Caki2 (cell line): ENCODE data around the gene CCDC9B. TPM values are rescaled to one million over a fixed set of nuclear protein-coding genes. Genes with fewer than 3 reads are reported as not detected.

Experiments
- DNase-seq: peaks from one replicate; pipeline ENCODE4 v3.0.0-alpha.2; 2015; ENCODE audit warnings: low read depth
- in situ Hi-C: cut with HindIII; loops from 2 replicates; pipeline ENCODE4 v1.10.0; 2016; ENCODE audit warnings: low sequenced_read_pairs, low pct_unique_long_range_greater_than_20kb, mixed read lengths
- total RNA-seq: library from RNA; depleted of rRNA; stranded (reverse); fragments of >200 nt; shearing (Covaris generic); gene quantifications from 2 replicates; pipeline ENCODE4 v1.2.3, GENCODE V29; 2014; ENCODE audit warnings: low replicate concordance; rRNA removed

CCDC9B gene
- 10.1 and 35.3 TPM in 2 replicates for total RNA-seq

- peak; percentile 79 for DNase-seq
- in situ Hi-C loops: no loop called here
Measured at GRCh38 chr15:40340740-40341400, at the start of gene CCDC9B. CCDC9B (minus strand) TSS chr15:40340939; CDS start chr15:40340819, 120 bp downstream.

DNA sequence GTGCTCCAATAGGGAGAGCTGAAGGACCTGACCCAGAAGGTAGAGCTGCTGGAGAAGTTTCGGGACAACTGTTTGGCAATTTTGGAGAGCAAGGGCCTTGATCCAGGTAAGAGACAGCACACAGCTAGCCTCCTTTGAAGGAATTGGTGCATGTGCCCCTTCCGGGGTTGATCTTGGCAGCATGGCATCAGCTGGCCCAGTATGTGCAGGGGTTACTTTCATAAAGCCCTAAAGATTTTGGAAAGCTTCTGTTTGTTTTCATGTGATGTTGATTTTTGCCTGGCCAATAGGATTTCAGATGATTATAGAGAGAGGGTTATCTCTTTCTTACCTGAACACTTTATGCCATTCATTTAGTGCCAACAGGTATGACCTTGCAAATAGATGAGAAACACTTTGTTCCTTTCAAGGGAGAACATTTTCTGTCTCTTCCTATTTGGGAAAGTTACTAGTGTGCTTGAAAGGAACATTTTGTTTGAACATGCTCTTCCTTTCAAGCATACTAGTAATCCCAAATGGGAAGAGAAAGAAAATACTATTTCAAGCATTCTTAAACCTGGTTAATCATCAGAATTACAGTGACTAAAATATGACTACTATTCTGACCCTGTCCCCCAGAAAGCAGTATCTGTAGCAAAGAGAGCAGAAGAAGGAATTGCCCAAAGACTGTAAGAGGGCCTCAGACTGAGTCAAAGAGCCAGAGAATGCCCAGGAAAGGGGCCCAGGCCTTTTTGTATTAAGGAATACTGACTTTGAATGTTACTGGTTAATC lies 49.3 kb upstream of the CCDC9B start:
- in situ Hi-C loops: no loop called here
- DNase-seq: no peak

DNA sequence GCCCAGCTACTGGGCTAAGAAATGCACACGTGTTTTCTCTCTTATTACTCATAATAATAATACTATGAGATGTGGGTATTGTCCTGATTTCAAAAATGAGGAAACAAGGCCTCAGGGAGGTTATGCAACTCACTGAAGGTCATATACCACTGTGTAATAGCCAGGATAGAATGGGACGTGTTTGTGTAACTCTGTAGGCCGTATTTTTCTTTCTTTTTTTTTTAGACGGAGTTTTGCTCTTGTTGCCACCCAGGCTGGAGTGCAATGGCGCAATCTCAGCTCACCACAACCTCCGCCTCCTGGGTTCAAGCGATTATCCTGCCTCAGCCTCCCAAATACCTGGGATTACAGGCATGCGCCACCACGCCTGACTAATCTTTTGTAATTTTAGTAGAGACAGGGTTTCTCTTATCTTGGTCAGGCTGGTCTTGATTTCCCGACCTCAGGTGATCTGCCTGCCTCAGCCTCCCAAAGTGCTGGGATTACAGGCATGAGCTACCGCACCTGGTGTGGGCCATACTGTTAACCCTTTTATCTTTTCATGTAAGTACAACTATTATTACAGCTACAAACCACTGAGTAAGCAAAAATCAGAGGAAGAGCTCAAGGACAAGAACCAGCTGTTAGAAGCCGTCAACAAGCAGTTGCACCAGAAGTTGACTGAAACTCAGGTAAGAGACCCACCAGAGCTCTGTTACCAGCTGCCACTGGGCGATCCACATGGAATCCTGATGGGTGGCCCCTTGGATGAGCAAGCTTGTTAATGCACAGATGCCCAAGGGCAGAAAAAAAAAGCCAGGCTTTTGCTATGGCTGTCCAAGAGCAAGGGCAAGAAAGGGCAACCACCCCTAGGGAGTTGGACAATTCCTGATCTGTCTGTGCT lies 48.4 kb upstream of the CCDC9B start:
- no peak for DNase-seq
- in situ Hi-C loops: no loop called here

GRCh38 chr15:40386480-40386879 lies 45.7 kb upstream of the CCDC9B start:
- no peak for DNase-seq
- in situ Hi-C loops: no loop called here

DNA sequence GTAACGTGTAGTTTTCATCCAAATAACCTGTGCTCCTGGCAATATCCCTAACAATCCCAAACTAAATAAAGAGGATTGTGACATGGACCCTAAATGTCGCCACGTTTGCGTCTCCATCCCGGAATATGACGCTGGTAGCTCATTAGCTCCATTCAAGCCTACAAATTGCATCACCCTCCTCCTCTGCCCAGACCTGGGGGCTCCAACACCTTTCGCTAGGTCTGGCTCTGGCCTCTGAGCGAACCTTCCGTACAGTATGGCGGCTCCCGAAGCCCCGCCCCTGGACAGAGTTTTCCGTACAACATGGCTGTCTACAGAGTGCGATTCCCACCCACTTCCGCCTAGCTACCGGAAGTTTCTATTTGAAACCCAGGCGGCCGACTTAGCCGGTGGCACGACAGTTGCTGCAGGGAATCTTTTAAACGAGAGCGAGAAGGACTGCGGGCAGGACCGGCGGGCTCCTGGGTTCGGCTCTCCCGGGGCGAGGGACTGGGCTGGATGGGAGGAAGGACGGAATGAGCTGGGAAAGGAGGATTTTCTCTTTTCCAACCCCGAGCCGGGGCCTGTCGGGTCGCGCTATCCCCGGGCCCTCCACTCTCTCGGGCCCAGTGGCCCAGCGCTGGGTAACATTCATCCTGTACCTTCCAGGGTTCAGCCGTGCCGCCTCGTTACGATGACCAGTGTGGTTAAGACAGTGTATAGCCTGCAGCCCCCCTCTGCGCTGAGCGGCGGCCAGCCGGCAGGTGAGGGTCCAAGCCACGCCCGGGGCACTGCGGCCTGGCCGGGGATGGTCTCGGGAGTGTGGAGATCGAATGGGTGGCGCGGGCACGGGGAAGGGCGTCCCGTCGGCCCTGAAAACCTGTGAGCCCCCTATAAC lies 42.1 kb upstream of the CCDC9B start, which contains the start of gene KNSTRN:
TSS of gene KNSTRN (plus strand) at position 142 of the 877 bp plus-strand sequence. CDS start at position 257, 115 bp downstream.
- in situ Hi-C loops: no loop called here
- peak; percentile 72 for DNase-seq

DNA sequence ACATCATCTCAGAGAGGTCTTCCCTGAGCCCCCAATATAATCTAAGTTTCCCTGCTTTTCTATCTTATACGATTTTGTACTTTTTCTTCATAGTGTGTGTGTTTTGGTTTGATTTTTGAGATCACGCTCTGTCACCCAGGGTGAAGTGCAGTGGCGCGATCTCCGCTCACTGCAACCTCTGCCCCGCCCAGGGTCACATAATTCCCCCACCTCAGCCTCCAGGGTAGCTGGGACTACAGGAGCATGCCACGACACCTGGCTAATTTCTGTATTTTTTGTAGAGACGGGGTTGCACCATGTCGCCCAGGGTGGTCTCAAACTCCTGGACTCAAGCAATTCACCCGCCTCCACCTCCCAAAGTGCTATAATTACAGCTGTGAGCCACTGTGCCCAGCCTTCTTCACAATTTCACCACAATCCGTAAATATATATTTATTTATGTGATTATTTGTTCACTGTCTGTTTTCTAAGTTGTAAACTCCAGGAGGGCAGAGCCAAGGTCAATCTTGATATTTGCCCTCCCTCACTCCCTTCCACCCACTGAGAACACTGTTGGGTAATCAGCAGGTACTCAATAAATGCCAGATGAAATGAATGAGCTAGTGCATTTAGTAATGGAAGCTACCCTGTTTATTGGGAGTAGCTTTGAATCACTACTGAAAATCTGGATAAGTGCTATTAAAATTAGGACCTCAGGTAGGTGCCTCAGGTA lies 41.2 kb upstream of the CCDC9B start:
- in situ Hi-C loops: no loop called here

DNA sequence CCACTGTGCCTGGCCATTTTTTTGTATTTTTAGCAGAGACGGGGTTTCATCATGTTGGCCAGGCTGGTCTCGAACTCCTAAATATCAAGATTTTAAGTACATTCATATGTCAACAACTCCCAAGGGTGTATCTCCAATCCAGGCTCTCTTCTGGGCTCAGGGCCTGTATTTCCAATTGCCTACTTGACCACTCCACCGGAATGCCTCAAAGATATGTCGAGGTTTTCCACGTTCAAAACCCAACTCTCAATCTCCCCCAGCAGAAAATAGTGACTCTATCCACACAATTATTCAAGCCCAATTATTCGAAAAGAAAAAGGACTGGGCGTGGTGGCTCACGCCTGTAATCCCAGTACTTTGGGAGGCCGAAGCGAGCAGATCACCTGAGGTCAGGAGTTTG lies 39.9 kb upstream of the CCDC9B start:
- in situ Hi-C loops: no loop called here
- no peak for DNase-seq

More for the DNA sequence above, 41.2 kb upstream of the CCDC9B start:
- no peak for DNase-seq

DNA sequence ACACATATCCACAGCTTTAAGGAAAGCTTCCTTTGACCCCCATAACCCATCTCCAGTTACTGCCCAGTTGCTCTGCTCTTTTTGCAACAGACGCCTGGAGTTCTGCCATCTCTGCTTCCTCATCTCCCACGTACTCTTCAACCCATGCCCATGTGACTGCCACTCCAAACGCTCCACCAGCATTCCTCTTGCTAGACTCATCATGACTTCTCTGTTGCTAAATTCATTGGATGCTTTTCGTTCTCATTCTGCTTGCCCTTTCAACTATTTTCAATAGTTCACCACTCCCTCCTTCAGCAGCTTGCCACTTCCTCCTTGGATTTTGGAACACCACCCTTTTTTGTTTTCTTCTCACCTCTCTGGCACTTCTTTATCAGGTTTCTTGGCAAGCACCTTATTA lies 39.1 kb upstream of the CCDC9B start:
- DNase-seq: peak; percentile 38
- in situ Hi-C loops: no loop called here

DNA sequence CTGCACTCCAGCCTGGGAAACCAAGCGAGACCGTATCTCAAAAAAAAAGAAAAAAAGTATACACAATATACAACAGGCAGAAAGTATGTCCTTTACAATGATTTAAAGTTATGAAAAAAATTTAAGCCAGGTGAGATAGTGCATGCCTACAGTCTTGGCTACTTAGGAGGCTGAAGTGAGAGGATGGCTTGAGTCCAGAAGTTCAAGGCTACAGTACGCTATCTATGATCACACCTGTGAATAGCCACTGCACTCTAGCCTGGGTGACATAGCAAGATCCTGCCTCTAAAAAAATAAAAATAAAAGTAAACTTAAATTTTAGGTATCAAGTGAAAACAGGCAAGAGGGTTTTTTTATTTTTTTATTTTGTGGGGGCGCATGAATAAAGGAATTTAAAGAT lies 38.6 kb upstream of the CCDC9B start:
- in situ Hi-C loops: no loop called here

DNA sequence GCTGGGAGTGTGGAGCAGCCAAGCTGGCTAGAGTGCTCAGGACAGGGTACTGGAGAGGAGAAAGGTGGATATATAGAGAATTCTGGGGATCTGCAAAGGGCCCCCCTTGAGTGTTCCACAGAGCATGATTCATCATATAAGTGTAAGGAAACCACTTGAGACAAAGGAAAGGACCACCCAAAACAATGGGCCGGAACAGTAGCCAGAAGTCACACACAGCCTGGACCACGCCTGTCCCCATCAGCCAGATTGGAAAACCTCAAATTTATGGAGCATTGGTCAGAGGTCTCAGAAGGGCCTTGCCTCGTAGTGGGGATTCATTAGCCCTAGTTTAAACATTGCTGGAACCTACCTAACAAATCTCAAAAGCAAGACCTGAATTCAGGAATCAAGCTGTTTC lies 36.9 kb upstream of the CCDC9B start:
- in situ Hi-C loops: no loop called here
- no peak for DNase-seq

More for the DNA sequence above, 38.6 kb upstream of the CCDC9B start:
- DNase-seq: no peak

DNA sequence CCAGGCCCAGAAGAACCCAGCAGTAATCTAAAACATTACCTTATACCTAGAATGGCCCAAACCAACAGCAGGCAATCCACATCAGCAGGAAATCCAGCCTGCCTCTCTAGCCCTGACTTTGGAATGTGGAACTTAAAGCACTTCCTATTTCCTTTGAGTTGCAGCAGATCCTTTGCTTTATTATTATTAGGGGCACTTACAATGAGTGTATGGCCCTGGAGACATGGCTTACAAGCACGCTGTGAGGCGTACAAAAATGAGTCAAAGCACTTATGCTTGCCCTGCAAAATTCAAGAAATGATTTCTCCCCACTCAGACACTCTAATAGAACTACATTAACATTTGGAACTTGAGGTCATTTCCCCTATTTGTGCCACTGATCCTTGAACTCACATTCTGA lies 32.2 kb upstream of the CCDC9B start:
- no peak for DNase-seq
- in situ Hi-C loops: no loop called here

- no peak for DNase-seq
- in situ Hi-C loops: no loop called here
Measured at GRCh38 chr15:40369971-40370370, 29.2 kb upstream of the CCDC9B start.

DNA sequence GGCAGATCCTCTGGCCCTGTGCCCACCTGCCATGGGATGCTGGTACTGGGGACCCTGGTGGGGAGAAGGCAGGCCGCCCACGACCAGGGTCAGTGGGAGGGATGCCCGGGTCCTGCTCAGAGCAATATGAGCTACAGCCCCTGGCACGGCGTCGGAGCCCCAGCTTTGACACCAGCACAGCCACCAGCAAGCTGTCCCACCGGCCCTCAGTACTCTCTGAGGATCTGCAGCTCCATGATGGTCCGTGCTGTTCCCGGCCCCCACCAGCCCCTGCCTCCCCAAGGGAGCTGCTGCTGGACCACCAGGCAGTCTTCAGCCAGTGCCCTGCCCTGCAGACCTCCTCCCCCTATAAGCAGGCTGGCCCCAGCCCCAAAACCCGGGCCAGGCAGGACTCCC lies 28.7 kb upstream of the CCDC9B start:
- in situ Hi-C loops: no loop called here
- no peak for DNase-seq

DNA sequence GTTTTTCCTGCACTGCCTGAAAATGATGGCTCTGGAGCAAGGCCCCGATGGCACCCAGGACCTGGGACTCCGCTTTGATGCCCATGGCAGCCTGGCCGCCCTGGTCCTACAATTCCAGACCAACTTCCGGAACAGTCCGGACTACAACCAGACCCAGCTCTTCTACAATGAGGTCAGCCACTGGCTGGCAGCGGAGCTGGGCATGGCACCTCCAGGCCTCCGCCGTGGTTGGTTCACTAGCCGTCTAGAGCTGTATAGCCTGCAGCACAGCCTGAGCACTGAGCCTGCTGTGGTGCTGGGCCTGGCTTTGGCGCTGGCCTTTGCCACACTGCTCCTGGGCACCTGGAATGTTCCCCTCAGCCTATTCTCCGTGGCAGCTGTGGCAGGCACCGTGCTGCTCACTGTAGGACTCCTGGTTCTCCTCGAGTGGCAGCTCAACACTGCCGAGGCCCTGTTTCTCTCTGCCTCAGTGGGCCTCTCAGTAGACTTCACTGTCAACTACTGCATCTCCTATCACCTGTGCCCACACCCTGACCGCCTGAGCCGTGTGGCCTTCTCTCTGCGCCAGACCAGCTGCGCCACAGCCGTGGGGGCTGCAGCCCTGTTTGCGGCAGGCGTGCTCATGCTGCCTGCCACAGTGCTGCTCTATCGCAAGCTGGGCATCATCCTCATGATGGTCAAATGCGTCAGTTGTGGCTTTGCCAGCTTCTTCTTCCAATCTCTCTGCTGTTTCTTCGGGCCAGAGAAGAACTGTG lies 28.2 kb upstream of the CCDC9B start:
- in situ Hi-C loops: no loop called here
- no peak for DNase-seq

GRCh38 chr15:40367686-40368611 lies 27.2 kb upstream of the CCDC9B start:
- in situ Hi-C loops: no loop called here

DNA sequence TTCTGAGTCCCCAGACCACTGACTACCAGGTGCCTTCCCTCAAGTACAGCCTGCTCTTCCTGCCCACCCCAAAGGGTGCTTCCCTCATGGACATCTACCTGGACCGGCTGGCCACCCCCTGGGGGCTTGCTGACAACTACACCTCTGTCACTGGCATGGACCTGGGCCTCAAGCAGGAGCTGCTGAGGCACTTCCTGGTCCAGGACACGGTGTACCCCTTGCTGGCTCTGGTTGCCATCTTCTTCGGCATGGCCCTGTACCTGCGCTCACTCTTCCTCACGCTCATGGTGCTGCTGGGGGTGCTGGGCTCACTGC lies 26.6 kb upstream of the CCDC9B start:
- in situ Hi-C loops: no loop called here

More at GRCh38 chr15:40367686-40368611, 27.2 kb upstream of the CCDC9B start:
- DNase-seq: peak; percentile 76

More for the DNA sequence above, 26.6 kb upstream of the CCDC9B start:
- DNase-seq: no peak
